Chondrocyte (in vitro differentiated cells): Measurements from ENCODE around the gene MTSS2. TPM values are rescaled to one million over a fixed set of nuclear protein-coding genes. Genes with fewer than 3 reads are reported as not detected.

Experiments
- DNase-seq: peaks from one replicate; pipeline ENCODE4 v3.0.0; 2021; ENCODE audit warnings: mixed read lengths, low spot score
- H3K27ac Mint-ChIP-seq: one replicate; pipeline ENCODE4 v1.8.0; 2021; ENCODE audit warnings: mild to moderate bottlenecking, moderate library complexity, mixed read lengths; ENCODE audit not compliant: unreplicated experiment
- H3K27me3 Mint-ChIP-seq: 2 replicates; pipeline ENCODE4 v1.8.0; 2021; ENCODE audit warnings: low read depth, mixed read lengths
- H3K36me3 Mint-ChIP-seq: 2 replicates; pipeline ENCODE4 v1.8.0; 2021; ENCODE audit warnings: low read depth, mixed read lengths
- H3K4me1 Mint-ChIP-seq: 2 replicates; pipeline ENCODE4 v1.8.0; 2021; ENCODE audit warnings: low read depth, mild to moderate bottlenecking, mixed read lengths
- H3K4me3 Mint-ChIP-seq: one replicate; pipeline ENCODE4 v1.8.0; 2021; ENCODE audit warnings: mild to moderate bottlenecking, moderate library complexity, mixed read lengths; ENCODE audit not compliant: unreplicated experiment
- H3K9me3 Mint-ChIP-seq: 2 replicates; pipeline ENCODE4 v1.8.0; 2021; ENCODE audit warnings: low read depth, mixed read lengths
- total RNA-seq: library from RNA; stranded (reverse); gene quantifications from 3 replicates; pipeline ENCODE4 v1.2.1, GENCODE V29; 2021
- TF ChIP-seq, protein P1 (sequence below): fragments of 200-600 bp; sonication (generic); IDR thresholded peaks from 2 replicates; pipeline ENCODE4 v1.5.0; 2021; ENCODE audit warnings: antibody characterized with exemption, mild to moderate bottlenecking, moderate library complexity

Gene MTSS2
- total RNA-seq, 1 donor from 2014 or later = 296 TPM

DNA sequence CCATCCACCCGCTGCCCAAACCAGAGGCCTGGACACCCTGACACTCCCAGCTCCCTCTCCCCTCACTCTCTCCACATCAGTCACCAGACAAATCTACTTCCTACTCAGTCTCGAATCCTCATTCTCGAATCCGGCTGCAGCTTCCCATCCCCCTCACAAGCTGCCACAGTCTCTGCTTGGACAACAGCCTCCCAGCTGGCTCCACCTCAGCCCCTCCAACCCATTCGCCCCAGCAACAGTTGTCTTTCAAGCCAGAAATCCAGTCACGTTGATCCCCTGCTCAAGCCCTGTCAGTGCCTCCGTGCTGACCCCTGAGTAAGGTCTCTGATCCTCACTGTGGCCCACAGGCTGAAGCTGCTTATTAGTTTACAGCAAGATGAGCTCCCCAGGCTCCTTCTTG lies 44.2 kb upstream of the MTSS2 start:
- H3K27ac Mint-ChIP-seq = no peak overlapping the region
- H3K9me3 Mint-ChIP-seq = no peaks in the 10 kb centered on the region
- TF ChIP-seq, protein P1, sequence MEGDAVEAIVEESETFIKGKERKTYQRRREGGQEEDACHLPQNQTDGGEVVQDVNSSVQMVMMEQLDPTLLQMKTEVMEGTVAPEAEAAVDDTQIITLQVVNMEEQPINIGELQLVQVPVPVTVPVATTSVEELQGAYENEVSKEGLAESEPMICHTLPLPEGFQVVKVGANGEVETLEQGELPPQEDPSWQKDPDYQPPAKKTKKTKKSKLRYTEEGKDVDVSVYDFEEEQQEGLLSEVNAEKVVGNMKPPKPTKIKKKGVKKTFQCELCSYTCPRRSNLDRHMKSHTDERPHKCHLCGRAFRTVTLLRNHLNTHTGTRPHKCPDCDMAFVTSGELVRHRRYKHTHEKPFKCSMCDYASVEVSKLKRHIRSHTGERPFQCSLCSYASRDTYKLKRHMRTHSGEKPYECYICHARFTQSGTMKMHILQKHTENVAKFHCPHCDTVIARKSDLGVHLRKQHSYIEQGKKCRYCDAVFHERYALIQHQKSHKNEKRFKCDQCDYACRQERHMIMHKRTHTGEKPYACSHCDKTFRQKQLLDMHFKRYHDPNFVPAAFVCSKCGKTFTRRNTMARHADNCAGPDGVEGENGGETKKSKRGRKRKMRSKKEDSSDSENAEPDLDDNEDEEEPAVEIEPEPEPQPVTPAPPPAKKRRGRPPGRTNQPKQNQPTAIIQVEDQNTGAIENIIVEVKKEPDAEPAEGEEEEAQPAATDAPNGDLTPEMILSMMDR = no peak
- H3K27me3 Mint-ChIP-seq = no peaks in the 10 kb centered on the region
- peaks cover 15% of the 10 kb centered on the region for H3K4me1 Mint-ChIP-seq
- DNase-seq = no peak
- H3K36me3 Mint-ChIP-seq = peaks cover 22% of the 10 kb centered on the region
- H3K4me3 Mint-ChIP-seq = no peak overlapping the region

DNA sequence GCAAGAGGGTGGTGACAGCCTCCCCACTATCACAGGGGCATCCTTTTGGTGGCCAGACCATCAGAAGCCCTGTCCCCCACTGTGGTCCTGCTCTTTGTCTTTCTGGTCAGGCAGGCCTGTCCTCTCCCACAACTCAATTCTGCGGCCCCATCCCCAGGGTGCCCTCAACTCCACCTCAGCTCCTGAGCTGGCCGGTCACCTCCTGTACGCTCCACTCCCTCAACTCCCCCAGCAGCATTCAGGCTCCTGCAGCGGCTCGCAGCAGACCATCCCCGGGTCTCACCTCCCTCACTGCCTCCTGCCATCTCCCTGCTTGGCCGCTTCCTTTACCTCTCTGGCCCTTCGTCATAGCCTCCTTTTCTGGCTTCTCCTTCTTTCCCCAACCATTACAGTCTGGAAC lies 43.4 kb upstream of the MTSS2 start:
- Mint-ChIP-seq H3K9me3 (no peaks in the 10 kb centered on the region), H3K4me1 (peaks cover 8% of the 10 kb centered on the region), H3K4me3 (no peak overlapping the region), H3K36me3 (peaks cover 22% of the 10 kb centered on the region), H3K27ac (no peak overlapping the region), H3K27me3 (no peaks in the 10 kb centered on the region)
- TF ChIP-seq, protein P1 = no peak
- no peak for DNase-seq

DNA sequence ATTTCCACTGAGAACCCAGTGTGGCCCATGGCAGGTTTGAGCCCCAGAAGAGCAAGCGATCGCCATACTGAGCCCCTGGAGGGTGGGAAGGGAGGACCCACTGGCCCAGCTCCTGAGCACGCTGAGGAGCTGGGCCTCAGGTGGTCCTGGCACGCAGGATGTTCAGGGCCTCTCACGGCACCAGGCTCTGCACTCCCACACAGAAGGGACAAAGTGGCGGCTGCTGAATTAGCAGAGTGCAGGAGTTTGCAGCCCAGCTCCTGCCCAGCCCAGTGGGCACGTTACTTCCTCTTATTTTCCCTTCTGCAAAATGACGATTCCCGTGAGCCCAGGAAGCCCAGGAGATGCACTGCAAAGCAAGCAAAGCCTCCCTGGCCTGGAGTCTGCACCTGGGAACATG lies 42.3 kb upstream of the MTSS2 start:
- Mint-ChIP-seq H3K9me3 (no peaks in the 10 kb centered on the region), H3K36me3 (peaks cover 22% of the 10 kb centered on the region), H3K4me1 (peaks cover 8% of the 10 kb centered on the region), H3K27ac (no peak overlapping the region), H3K27me3 (no peaks in the 10 kb centered on the region), H3K4me3 (no peak overlapping the region)
- TF ChIP-seq, protein P1 = no peak
- DNase-seq = no peak

DNA sequence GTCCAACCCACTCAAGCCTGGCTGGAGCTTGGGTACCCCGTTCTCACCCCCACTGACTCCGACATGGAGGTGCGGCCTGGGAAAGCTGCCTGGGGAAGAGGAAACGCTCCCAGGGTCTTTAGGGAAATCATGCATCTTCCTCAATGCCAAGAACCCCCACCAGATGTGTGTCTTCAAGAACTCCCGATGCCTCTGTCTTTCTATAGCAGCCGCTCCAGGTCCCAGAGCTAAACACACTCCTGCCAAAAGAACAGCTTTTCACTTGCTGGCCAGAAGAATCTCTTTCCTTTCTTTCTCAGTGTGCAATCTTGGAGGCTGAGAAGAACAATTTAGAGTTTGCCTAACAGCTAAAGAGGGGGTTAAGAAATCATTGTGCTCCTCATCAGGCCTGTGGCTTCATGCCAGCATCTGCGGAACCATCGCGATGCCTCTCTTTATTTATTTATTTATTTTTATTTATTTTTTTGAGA lies 41.1 kb upstream of the MTSS2 start:
- Mint-ChIP-seq H3K36me3 (peaks cover 23% of the 10 kb centered on the region), H3K4me3 (no peak overlapping the region), H3K27ac (no peak overlapping the region), H3K27me3 (no peaks in the 10 kb centered on the region), H3K4me1 (peaks cover 8% of the 10 kb centered on the region), H3K9me3 (no peaks in the 10 kb centered on the region)
- TF ChIP-seq, protein P1 = no peak
- no peak for DNase-seq

DNA sequence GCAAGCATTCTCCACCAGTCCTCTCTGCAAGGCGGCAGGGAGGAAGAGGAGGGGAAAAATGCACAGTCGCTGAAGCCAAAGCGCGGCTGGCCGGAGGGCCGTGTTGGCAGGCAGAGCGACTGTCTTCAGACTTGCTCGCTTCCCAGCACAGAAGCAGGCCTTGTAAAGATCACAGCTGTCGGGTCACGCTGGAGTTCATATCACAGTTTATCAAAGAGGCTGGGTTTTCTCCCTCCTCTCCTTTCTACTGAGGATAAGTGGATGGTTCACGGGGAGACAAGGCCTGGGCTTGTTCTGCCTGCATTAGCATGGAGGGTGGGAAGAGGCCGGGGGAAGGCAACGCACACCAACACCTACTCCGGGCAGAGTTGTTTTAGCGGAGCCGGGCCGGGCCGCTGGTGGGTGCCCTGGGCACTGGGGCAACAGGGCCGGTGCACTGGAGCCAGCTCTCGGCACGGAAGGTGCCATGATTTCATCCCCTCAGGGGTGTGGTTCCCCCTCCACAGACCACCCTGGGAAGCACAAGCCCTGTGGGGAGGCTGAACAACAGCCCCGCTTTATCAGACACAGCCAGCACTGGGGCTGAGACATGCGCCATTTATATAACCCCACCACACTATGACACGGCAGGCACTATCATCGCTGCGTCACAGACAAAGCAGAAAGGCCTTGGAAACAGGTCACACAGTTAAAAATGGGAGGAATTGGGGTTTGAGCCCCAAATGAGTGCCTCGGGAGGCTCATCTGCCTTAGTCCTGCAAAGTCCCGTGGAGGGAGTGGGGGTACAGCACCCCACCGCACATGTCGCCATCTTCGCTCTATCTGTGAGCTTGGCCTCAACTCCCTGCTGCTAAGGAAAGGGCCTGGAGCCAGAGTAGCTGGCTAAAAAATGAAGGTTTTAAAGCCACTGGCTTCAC lies 40.3 kb upstream of the MTSS2 start:
- Mint-ChIP-seq H3K4me3 (no peak overlapping the region), H3K9me3 (no peaks in the 10 kb centered on the region), H3K4me1 (peaks cover 8% of the 10 kb centered on the region), H3K36me3 (peaks cover 20% of the 10 kb centered on the region), H3K27ac (peak overlapping the region; percentile 61), H3K27me3 (no peaks in the 10 kb centered on the region)
- TF ChIP-seq, protein P1 = no peak
- no peak for DNase-seq
